Activated gamma-delta T cell treated with anti-CD3 and anti-CD28 coated beads, Interleukin-2, amount 50 U/mL, for 16 hours (primary cell): Measurements from ENCODE around the gene BACH2.
"Not testable (repeated sequence)": the region's sequence is repeated elsewhere in the genome, so short reads cannot be mapped to it uniquely, and the experiment has no call there.

Experiments used
- DNase-seq: peaks from one replicate; pipeline ENCODE4 v3.0.0-alpha.2; 2020; ENCODE audit warnings: low read depth

The BACH2 gene

GRCh38 chr6:89938014-89938413 lies 358.6 kb downstream of the BACH2 start:
- no peak for DNase-seq

- no peak for DNase-seq
These were observed 360.5 kb downstream of the BACH2 start for GRCh38 chr6:89936177-89936576.

GRCh38 chr6:89934685-89935366 lies 361.8 kb downstream of the BACH2 start:
- DNase-seq: no peak

GRCh38 chr6:89932245-89932802 lies 364.3 kb downstream of the BACH2 start:
- no peak for DNase-seq

- no peak for DNase-seq
These were observed 365.9 kb downstream of the BACH2 start for GRCh38 chr6:89930789-89931188.

GRCh38 chr6:89928604-89929003 lies 368.0 kb downstream of the BACH2 start:
- no peak for DNase-seq

- no peak for DNase-seq
These were observed 368.7 kb downstream of the BACH2 start for GRCh38 chr6:89927791-89928550.

- DNase-seq: no peak
These were observed 369.4 kb downstream of the BACH2 start for GRCh38 chr6:89927264-89927663.

- no peak for DNase-seq
These were observed 370.8 kb downstream of the BACH2 start for GRCh38 chr6:89925826-89926225.

GRCh38 chr6:89924231-89924630 lies 372.4 kb downstream of the BACH2 start:
- no peak for DNase-seq

GRCh38 chr6:89921691-89922090 lies 375.0 kb downstream of the BACH2 start:
- no peak for DNase-seq

- DNase-seq: no peak
These were observed 375.4 kb downstream of the BACH2 start for GRCh38 chr6:89921197-89921596.

GRCh38 chr6:89917801-89918366 lies 378.8 kb downstream of the BACH2 start:
- no peak for DNase-seq

GRCh38 chr6:89917216-89917615 lies 379.4 kb downstream of the BACH2 start:
- no peak for DNase-seq

- DNase-seq: no peak
These were observed 380.3 kb downstream of the BACH2 start for GRCh38 chr6:89916136-89916920.

- no peak for DNase-seq
These were observed 385.8 kb downstream of the BACH2 start for GRCh38 chr6:89910902-89911240.

GRCh38 chr6:89910001-89910901 lies 386.4 kb downstream of the BACH2 start:
- not testable (repeated sequence) for DNase-seq

- no peak for DNase-seq
These were observed 401.3 kb downstream of the BACH2 start for GRCh38 chr6:89895276-89895874.

- no peak for DNase-seq
These were observed 402.5 kb downstream of the BACH2 start, which contains the start of gene GJA10 for GRCh38 chr6:89894169-89894568. Gene GJA10, plus strand, starts transcription at chr6:89894469. Its CDS starts 0 bp downstream, at chr6:89894469.

- not testable (repeated sequence) for DNase-seq
These were observed 404.1 kb downstream of the BACH2 start for GRCh38 chr6:89892577-89892976.
